Uterus (tissue), 2 donors: ENCODE measurements around the gene CFP.

Experiments
- CTCF ChIP-seq, 4 experiments: fragments of 200-600 bp in 2 of 4; fragments of 450-650 bp in 2 of 4; sonication (generic) in 2 of 4; IDR thresholded peaks; one replicate each; pipeline ENCODE4 v1.5.1; 2016 to 2019; ENCODE audit warnings: antibody characterized with exemption in 4 of 4, mild to moderate bottlenecking in 2 of 4, moderate library complexity in 1 of 4
- POLR2A ChIP-seq, 2 donors: fragments of 450-650 bp; IDR thresholded peaks; one replicate each; pipeline ENCODE4 v1.6.1; 2016; ENCODE audit warnings: antibody characterized with exemption in 2 of 2, mild to moderate bottlenecking in 1 of 2, moderate library complexity in 1 of 2

- TF ChIP-seq POLR2A (IDR thresholded peaks at IDR 0.05), result no peak
- no peak for TF ChIP-seq CTCF (IDR thresholded peaks at IDR 0.05)
These were observed 33.5 kb downstream of the CFP start for GRCh38 chrX:47596256-47596655.
